Lung microvascular endothelial cell (primary cell): ENCODE results near the gene DDX49. TPM values are rescaled to one million over a fixed set of nuclear protein-coding genes. Genes with fewer than 3 reads are reported as not detected.
"Not testable (repeated sequence)": the region's sequence is repeated elsewhere in the genome, so short reads cannot be mapped to it uniquely, and the experiment has no call there.

ENCODE experiments used
- DNase-seq, 2 donors: peaks; one replicate each; pipeline versions ENCODE4 v3.0.0 to v3.0.0-alpha.2; 2010; ENCODE audit warnings: low read depth in 2 of 2
- total RNA-seq: library from RNA; depleted of rRNA; stranded (reverse); fragments of >200 nt; gene quantifications from 2 replicates; pipeline ENCODE4 v1.2.1, GENCODE V29; 2014

The DDX49 gene
- total RNA-seq, 1 donor from 2014 or later, result 40.3 TPM

GRCh38 chr19:18908917-18909619, 10.4 kb upstream of the DDX49 start:
- DNase-seq, result no peak

GRCh38 chr19:18910010-18910409, 9.5 kb upstream of the DDX49 start:
- no peak for DNase-seq

- no peak for DNase-seq
Measured at GRCh38 chr19:18910801-18911436, 8.6 kb upstream of the DDX49 start.

- no peak for DNase-seq
Measured at GRCh38 chr19:18912933-18913332, 6.6 kb upstream of the DDX49 start.

DNA sequence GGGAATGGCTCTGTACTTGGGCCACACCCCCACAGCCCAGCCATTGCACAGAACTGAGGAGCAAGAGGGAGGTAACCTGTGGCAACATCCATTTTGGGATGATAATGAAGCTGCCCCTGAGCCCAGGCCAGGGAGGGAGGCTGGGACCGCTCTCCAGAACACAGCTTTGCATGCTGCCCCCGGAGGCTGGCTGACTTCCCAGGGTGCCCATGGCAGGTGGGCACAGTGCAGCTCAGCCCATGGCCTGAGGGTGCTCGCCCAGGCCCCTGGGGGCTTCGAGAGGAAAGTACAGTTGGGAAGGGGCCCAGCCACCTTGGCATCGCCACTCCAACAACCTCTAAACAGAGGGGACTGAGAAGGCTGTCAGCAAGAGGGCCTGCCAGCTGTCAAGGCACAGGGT, 6.0 kb upstream of the DDX49 start:
- DNase-seq, result no peak

DNA sequence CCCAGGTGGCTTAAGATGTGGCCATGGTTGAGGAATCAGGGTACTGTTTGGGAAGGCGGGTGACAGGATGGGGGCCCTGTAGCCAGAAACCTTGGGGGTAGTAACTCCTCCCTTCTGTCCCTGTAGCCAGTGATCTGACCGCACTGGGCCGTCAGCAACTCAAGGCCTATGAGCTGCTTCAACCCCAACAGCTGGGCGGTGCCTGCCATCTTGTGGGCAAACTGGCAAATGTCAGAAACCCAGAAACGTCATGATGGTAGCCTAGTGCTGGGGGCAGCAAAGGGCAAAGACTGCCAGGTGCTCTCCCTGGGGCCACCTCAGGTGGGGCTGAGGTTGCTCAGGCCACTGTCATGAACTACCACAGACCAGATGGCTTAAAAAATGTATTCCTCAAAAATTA, 3.9 kb upstream of the DDX49 start:
- peak; percentile 66 to 73 for DNase-seq

GRCh38 chr19:18917593-18917992, 1.9 kb upstream of the DDX49 start:
- DNase-seq, result not testable (repeated sequence)

- DNase-seq, result no peak
Measured at GRCh38 chr19:18919900-18920214, 342 bp downstream of the DDX49 start.

DNA sequence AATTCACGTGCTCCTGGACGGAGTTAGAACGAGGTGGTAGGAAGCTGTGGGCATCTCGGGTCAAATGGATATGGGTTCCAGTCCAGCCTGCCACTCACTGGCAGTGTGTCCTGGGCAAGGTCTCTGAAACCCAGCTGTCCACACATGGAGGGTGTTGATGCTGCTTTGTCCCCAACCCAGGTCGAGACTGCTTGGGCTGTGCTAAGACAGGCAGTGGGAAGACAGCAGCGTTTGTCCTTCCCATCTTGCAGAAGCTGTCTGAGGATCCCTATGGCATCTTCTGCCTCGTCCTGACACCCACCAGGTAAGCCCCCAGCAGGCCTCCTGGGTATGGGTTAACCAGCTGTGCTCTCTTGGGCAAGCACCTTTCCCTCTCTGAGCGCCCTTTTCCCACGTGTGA, 885 bp downstream of the DDX49 start:
- DNase-seq, result no peak

DNA sequence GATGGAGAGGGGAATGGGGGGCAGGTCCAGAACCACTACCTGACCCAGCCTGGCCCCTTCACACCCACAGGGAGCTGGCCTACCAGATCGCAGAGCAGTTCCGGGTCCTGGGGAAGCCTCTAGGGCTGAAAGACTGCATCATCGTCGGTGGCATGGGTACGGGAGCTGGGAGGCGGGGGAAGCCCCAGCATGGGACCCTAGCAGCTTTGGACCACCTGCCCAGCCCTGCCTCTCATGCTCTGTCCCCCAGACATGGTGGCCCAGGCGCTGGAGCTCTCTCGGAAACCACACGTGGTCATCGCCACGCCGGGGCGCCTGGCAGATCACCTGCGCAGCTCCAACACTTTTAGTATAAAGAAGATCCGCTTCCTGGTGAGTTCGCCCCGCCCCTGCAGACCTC, 2.1 kb downstream of the DDX49 start:
- DNase-seq, result no peak

GRCh38 chr19:18922228-18922985, 2.9 kb downstream of the DDX49 start:
- no peak for DNase-seq

DNA sequence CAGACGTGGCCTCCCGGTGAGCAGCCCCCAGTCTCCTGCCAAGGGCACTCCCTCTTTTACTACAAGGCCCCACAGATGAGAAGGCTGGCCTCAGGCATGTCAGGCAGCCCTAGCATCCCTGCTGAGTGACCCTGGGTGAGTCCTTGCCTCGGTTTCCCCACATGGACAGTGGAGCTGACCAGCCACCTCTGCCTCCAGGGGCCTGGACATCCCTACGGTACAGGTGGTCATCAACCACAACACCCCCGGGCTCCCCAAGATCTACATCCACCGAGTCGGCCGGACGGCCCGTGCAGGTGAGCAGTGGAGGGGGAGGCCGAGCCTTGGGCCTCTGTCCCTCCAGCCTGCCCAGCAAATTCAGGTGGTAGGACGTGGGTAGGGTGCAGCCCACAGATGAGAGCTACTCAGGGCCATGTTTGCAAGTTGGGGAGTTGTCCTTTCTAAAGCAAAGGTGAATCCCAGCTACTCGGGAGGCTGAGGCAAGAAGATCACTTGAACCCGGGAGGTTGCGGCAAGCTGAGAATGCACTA, 5.2 kb downstream of the DDX49 start:
- DNase-seq, result no peak

GRCh38 chr19:18928018-18928805, 8.7 kb downstream of the DDX49 start:
- no peak for DNase-seq

DNA sequence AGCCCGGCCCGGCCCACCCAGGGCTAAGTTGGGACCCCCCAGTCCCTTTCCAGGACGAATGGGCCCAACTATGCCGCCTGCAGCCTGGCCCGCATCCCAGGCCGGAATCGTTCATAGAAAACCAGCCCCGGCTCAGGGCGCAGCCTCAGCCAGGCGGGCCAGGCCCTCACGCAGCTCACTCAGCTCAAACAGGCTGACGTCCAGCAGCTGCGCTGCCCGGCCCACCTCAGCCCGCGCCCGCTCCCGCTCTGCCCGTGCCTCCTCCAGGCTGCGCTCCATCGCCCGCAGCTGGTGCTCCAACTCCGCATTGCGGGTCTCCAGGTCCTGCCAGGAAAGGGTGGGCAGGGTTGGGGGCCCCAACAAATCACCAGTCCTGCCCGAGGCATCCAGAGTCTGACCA, 9.8 kb downstream of the DDX49 start:
- DNase-seq, result no peak

DNA sequence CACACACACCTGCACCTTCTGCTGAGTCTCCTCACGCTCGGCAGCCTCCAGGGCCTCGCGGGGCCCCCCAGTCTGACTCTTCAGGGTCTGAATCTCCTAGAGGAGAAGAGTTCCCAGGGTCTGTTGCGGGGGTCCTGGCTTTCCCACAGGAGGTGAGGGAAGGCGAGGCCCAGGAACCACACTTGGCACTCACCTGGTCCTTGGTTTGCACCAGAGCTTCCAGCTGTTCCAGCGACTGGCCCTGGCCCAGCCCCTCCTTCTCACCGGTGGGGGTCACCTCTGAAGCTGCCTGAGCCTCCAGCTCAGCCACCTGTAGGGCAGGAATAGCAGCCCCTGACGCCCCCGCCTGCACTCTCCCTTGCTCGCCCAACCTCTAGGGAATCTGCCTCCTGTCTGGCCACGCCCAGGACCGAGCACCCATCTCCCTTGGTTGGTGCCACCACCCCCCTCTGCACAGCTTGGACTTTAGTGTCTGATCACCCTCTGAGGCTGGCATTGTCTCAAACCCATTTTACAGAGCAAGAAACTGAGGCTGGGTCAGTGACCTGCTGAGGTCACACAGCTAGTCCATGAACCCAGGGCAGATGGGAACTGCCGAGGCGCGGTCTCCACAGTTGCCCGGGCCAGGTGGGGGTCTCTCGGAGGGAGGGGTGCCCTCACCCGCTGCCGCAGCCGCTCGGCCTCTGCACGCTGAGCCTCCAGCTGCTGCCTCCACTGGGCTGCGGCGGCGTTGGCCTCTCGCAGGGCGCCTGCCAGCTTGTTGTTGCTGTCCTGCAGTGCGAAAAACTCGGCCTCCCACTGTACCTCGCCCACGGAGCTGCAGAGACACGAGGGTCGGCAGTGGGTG, 12.0 kb downstream of the DDX49 start:
- no peak for DNase-seq

DNA sequence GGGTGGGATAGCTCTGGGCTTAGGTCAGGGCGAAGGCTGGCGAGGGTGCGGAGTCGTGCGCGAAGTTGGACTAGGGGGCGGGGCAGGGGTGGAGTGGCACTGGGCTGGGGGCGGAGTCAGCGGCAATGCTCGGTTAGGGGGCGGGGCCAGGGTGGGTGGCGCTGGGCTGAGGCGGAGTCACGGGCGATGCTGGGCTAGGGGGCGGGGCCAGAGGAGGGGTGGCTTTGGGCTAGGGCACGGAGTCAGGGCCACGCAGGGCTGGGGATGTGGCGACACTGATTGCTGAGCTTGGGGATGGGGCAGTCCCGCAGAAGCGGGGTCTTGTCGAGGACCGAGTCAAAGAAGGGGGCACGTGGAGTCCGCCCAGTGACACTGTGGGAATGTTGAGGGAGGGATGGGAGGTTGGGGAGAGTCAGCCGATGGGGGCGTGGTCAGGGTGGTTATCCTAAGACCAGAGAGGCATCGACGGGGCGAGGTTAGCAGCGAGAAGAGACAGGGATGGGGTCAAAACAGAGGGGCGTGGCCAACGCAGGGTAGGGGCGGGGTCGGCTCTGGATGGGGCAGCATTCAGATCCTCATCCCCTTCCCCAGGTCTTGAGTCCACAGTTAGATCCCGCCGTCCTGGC, 12.8 kb downstream of the DDX49 start:
- DNase-seq, result peak; percentile 56 to 70

GRCh38 chr19:18933297-18933696, 13.8 kb downstream of the DDX49 start:
- DNase-seq, result no peak

DNA sequence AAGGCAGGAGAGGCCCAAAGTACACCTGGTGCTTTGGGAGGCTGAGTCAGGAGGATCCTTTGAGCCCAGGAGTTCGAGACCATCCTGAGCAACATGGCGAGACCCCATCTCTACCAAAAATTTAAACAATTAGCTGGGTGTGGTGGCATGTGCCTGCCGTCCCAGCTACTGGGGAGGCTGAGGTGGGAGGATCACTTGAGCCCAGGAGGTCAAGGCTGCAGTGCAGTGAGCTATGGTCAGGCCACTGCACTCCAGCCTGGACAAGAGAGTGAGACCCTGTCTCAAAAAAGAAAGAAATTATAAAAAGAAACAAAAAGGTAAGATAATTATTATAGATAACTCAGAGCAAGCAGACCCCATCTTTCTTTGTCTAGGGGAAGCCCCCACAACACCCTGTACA, 19.6 kb downstream of the DDX49 start:
- DNase-seq, result no peak

DNA sequence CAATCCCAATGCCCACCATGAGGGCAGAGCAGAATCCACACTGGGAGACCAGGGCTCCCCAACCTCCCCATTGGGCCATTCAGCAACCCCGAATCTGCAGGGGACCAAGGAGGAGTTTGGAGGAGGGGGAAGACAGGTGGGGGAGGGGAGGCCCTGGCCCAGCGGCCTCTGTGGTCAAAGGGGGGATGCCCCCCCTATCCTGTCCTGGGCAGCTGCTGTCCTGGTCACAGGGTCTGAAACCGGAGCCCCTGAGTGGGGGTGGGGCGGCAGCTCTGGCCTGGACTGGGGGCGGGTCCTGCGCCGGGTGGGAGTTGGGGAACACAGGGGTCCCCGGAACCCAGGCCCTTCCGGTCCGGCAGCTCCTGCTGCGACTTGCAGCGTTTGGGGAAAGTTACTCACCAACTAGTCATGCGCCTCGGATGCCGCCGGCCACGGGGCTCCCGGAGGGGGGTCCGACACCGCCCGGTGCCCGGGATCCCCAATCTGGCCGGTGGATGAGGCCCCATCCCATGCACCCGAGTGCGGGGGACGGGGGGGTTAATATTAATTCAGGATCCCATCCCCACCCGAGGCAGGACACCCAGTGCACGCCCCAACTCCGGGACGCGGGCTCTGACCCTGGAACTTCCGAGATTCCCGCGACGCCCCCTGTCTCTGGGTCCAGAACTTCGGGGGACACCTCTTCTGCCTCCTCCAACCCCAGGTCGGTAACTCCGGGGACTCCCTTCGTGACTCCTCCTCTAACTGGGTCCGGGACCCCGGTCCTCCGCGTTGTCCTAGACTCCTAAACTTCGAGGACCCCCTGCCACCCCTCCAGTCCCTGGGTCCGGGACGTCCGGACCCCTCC, 20.6 kb downstream of the DDX49 start:
- DNase-seq, result peak; percentile 43 to 48
